Mononuclear cell (primary cell): ENCODE results near the gene CSF1. TPM values are rescaled to one million over a fixed set of nuclear protein-coding genes. Genes with fewer than 3 reads are reported as not detected.

ENCODE experiments used
- H3K27me3 ChIP-seq: 2 replicates; pipeline ENCODE4 v1.6.0; 2011; ENCODE audit warnings: low read length, control low read depth; ENCODE audit not compliant: insufficient read depth
- H3K4me1 ChIP-seq: 2 replicates; pipeline ENCODE4 v1.5.1; 2011; ENCODE audit warnings: mild to moderate bottlenecking, low read length, control low read depth; ENCODE audit not compliant: insufficient read depth
- H3K4me3 ChIP-seq: 2 replicates; pipeline ENCODE4 v1.5.1; 2011; ENCODE audit warnings: mild to moderate bottlenecking, low read length, moderate library complexity
- H3K9me3 ChIP-seq: 2 replicates; pipeline ENCODE4 v1.5.1; 2011; ENCODE audit warnings: low read depth, mild to moderate bottlenecking, control low read depth, low read length
- total RNA-seq: library from RNA; depleted of rRNA; stranded (reverse); fragments of >200 nt; gene quantifications from one replicate; pipeline ENCODE4 v1.2.3, GENCODE V29; 2012

Gene CSF1
- total RNA-seq, 1 donor = 10.2 TPM

DNA sequence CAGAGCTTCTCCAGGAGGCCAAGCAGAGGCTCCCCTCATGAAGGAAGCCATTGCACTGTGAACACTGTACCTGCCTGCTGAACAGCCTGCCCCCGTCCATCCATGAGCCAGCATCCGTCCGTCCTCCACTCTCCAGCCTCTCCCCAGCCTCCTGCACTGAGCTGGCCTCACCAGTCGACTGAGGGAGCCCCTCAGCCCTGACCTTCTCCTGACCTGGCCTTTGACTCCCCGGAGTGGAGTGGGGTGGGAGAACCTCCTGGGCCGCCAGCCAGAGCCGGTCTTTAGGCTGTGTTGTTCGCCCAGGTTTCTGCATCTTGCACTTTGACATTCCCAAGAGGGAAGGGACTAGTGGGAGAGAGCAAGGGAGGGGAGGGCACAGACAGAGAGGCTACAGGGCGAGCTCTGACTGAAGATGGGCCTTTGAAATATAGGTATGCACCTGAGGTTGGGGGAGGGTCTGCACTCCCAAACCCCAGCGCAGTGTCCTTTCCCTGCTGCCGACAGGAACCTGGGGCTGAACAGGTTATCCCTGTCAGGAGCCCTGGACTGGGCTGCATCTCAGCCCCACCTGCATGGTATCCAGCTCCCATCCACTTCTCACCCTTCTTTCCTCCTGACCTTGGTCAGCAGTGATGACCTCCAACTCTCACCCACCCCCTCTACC lies 19.1 kb downstream of the CSF1 start:
- Histone ChIP-seq H3K4me1 (peaks cover 13% of the 10 kb centered on the region), H3K27me3 (no peaks in the 10 kb centered on the region), H3K9me3 (no peaks in the 10 kb centered on the region), H3K4me3 (no peak overlapping the region)

DNA sequence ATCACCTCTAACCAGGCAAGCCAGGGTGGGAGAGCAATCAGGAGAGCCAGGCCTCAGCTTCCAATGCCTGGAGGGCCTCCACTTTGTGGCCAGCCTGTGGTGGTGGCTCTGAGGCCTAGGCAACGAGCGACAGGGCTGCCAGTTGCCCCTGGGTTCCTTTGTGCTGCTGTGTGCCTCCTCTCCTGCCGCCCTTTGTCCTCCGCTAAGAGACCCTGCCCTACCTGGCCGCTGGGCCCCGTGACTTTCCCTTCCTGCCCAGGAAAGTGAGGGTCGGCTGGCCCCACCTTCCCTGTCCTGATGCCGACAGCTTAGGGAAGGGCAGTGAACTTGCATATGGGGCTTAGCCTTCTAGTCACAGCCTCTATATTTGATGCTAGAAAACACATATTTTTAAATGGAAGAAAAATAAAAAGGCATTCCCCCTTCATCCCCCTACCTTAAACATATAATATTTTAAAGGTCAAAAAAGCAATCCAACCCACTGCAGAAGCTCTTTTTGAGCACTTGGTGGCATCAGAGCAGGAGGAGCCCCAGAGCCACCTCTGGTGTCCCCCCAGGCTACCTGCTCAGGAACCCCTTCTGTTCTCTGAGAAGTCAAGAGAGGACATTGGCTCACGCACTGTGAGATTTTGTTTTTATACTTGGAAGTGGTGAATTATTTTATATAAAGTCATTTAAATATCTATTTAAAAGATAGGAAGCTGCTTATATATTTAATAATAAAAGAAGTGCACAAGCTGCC lies 19.8 kb downstream of the CSF1 start:
- H3K9me3 ChIP-seq = no peaks in the 10 kb centered on the region
- no peaks in the 10 kb centered on the region for H3K27me3 ChIP-seq
- peaks cover 13% of the 10 kb centered on the region for H3K4me1 ChIP-seq
- no peak overlapping the region for H3K4me3 ChIP-seq

DNA sequence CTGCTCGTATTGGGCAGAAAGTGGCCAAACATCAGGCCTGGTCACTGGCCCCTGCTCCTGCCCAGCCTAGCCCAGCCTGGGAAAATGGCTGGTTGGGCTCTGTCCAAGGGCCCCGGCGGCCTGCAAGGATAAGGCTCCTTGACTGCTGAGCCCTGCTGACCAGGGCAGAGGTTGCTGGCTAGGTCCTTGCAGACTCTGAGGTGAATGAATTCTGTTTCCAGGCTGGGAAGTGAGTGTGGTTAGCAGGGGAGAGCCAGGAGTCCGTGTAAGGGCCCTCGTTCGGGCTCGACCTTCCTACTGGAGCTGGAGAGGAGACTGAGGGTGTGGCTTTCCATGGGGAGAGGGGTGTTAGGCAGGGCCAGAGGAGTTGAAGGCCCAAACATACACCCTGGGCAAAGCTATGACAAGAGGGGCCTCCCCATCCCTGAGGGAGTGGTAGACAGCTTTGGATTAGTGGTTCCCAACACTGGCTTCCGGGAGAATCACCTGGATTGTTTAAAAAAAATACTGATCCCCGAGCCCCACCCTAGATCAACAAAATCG lies 20.6 kb downstream of the CSF1 start:
- H3K27me3 ChIP-seq = no peaks in the 10 kb centered on the region
- H3K4me3 ChIP-seq = no peak overlapping the region
- H3K4me1 ChIP-seq = peaks cover 13% of the 10 kb centered on the region
- no peaks in the 10 kb centered on the region for H3K9me3 ChIP-seq

DNA sequence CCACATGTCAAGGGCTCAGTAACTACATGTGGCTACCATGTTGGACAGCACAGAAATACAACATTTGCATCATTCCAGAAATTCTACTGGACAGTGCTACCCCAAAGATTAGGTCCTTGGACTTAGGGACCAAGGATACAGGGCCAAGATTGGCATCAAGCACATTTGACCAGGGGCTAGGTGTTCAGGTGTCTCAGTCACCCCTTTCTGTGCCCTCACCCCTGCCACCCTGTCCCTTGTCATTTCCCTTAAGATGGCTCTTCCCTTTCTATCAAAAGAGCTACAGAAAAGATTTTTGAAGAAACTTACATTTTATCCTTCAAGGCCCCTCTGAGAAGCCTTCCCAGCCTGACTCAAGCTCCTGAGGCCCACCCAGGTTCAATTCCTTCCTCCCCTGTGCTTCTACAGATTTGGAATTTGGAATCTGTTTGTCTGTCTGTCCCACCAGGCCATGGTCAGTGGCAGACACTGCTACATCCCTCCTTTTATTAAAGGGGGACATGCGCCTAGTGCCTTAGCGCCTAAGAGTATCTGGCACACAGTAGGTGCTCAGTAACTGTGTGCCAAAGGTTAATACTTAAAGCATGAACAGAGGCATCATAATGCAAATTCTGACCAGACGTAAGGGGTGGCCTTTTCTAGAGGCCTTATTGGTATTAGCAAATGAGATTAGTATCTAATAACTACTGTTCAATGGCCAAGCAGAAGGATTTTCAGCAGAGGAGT lies 21.4 kb downstream of the CSF1 start:
- no peaks in the 10 kb centered on the region for H3K9me3 ChIP-seq
- H3K27me3 ChIP-seq = no peaks in the 10 kb centered on the region
- no peak overlapping the region for H3K4me3 ChIP-seq
- H3K4me1 ChIP-seq = peaks cover 13% of the 10 kb centered on the region

DNA sequence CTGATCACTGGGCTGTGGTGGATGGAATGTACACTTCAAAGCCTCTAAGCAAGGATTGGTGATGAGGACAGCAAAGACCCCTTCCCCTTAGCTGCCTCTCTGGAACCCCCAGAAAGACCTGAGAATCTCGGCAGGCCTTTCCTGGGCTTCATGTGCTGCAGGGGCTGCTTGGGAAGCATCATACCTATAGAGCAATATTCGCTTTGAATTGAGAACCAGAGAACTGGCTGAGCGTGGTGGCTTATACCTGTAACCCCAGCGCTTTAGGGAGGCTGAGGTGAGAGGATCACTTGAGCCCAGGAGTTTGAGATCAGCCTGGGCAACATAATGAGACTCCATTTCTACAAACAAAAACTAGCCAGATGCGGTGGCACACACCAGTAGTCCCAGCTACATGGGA lies 22.0 kb downstream of the CSF1 start:
- Histone ChIP-seq H3K4me3 (no peak overlapping the region), H3K9me3 (peaks cover 4% of the 10 kb centered on the region), H3K27me3 (no peaks in the 10 kb centered on the region), H3K4me1 (peaks cover 13% of the 10 kb centered on the region)

DNA sequence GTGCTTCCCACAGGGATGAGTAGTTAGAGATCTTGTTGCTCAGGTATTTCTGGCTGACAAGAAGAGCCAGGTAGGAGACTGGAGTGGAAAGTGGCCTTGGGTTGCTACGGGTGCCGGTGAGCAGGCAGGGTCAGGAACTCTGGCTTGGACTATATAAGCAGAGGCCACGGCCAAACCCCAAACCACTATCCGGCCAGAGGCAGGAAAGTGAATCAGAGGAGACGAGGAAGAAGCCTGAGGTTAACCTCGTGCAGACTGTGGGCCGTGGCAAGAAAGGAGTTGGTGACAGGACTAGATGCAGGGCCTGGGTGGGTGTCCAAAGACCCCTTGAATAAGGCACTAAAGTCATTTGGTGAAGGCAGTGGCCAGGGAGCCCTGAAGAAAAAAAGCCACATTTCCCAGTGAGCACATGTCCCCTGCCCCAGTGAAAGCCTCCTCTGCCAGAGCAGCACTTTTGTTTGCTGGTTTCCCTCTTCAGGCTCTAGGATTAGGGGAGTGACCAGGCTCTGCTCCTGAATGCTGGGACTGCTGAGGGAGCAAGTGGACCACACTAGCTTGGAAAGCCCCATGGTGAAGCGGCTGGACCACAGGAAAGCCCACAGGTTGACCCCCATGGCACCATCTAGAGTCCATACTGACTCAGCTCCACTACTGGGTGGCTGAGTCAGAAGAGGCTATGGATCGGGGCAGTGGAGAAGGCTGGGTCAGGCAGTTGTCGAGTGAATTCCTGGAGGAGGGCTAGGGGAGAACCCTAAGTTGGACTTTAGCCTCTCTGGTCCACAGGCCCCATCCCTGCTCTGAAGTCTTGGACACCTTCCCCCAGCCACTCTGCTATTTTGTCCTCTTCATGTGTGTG lies 23.4 kb downstream of the CSF1 start:
- H3K9me3 ChIP-seq = peaks cover 14% of the 10 kb centered on the region
- no peak overlapping the region for H3K4me3 ChIP-seq
- peaks cover 3% of the 10 kb centered on the region for H3K27me3 ChIP-seq
- H3K4me1 ChIP-seq = peaks cover 13% of the 10 kb centered on the region

DNA sequence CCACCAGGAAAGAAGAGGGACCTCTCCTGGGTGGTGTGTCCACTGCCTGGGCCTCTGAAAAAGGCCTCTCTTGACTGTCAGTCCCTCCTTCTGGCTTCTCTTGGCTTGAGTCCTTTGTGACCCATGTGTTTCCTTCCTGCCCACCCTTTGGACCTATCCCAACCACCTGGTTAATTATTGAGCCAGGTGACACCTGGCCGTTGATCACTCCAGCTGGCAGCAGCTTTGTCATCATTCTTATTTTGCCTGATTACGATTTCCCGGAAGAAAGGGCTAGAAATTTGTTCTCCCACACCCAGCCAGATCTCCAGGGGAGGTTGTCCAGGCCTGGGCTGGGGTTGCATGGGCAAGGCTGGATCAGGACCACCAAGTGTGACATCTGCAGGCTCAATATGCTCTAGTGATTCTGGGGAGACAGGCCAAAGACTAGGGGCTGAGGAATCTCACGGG lies 24.8 kb downstream of the CSF1 start:
- peaks cover 3% of the 10 kb centered on the region for H3K27me3 ChIP-seq
- peaks cover 14% of the 10 kb centered on the region for H3K9me3 ChIP-seq
- H3K4me1 ChIP-seq = peaks cover 13% of the 10 kb centered on the region
- H3K4me3 ChIP-seq = no peak overlapping the region

DNA sequence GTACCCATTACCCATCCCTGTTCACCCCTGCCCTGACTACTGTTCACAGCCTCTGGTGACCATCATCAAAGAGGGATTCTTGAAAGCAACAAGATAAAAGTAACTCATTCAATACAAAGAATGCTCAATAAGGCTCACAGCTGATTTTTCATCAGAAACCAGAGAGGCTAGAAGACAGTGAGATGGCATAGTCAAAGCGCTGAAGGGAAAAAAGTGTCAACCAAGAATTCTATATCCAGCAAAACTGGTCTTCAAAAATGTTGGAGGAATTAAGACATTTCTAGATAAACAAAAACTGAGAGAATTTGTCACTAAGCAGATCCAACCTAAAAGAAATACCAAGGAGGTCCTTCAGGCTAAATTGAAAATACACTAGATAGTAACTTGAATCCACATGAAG lies 27.1 kb downstream of the CSF1 start:
- Histone ChIP-seq H3K9me3 (peaks cover 14% of the 10 kb centered on the region), H3K4me3 (no peak overlapping the region), H3K27me3 (peaks cover 3% of the 10 kb centered on the region), H3K4me1 (peaks cover 13% of the 10 kb centered on the region)

DNA sequence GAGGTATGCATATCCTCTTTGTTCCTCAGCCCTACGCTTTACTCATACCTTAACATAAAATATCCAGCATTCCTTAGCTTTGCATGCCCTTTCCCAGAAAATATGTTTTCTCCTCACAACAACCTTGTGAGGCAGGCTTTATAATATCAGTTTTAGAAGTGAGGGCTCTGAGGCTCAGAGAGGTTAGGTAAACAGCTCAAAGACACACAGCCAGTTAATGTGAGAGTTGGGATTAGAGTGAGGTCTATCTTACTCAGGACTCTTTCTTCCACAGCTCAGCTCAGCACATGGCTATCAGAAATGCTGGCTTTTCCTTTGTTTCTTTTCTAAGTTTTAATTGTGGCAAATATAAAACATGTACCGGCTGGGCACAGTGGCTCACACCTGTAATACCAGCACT lies 27.9 kb downstream of the CSF1 start:
- Histone ChIP-seq H3K4me1 (peaks cover 11% of the 10 kb centered on the region), H3K27me3 (peaks cover 3% of the 10 kb centered on the region), H3K9me3 (peaks cover 14% of the 10 kb centered on the region), H3K4me3 (no peak overlapping the region)

DNA sequence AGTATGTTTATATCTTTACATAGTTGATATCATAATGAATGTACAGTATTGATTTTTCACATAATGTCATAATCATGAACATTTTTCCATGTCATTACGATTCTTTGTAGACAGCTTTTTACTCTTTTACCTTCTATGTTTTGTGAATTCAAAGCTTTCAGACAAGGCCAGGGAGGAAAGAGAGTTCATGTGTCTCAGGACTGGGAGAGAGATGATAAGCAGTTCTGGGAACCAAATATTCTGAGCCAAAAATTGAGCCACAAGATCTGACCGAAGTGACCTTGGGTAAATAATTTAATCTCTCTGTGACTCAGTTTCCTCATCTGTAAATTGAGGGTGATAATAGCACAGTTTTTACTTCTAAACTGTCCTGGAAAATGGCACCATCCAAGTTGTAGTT lies 31.8 kb downstream of the CSF1 start:
- no peaks in the 10 kb centered on the region for H3K4me1 ChIP-seq
- no peak overlapping the region for H3K4me3 ChIP-seq
- H3K27me3 ChIP-seq = peaks cover 3% of the 10 kb centered on the region
- peaks cover 13% of the 10 kb centered on the region for H3K9me3 ChIP-seq

DNA sequence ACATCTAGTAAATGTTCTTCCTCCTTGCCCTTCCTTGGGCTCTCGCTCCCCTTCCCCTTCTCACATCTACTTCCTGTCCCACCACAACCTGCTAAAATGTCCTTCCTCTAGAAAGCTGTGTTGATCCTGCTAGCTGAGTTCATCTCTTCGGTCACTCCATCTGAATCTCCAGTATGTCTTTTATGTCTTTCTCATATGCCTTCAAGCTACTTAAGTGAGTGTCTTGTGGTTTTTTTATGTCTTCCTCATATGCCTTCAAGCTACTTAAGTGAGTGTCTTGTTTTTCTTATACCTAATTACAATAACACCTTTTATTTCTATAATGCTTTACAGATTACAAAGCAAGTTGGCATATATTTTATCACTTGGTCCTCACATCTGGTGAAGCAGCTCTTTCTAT lies 33.9 kb downstream of the CSF1 start:
- H3K4me1 ChIP-seq = no peaks in the 10 kb centered on the region
- H3K4me3 ChIP-seq = no peak overlapping the region
- no peaks in the 10 kb centered on the region for H3K9me3 ChIP-seq
- no peaks in the 10 kb centered on the region for H3K27me3 ChIP-seq

DNA sequence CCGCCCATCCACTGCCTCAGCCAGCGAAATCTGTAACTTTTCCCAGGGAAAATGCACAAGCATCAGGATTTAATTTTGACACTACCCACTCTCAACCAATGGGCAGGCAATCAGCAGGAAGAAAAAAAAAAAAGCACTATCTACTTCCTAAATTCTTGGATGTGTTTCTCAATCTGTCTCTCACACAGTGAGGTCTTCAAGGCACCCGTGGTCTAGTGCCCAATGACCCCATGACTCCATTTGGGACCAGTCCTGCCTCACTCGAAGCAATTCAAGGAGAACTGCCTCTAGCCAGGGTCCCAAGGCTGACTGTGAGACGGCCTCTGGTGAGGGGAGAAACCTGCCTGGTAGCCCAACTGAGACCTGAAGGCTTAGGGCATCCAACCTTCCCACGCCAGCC lies 35.9 kb downstream of the CSF1 start:
- Histone ChIP-seq H3K4me3 (no peak overlapping the region), H3K4me1 (no peaks in the 10 kb centered on the region), H3K27me3 (no peaks in the 10 kb centered on the region), H3K9me3 (no peaks in the 10 kb centered on the region)

DNA sequence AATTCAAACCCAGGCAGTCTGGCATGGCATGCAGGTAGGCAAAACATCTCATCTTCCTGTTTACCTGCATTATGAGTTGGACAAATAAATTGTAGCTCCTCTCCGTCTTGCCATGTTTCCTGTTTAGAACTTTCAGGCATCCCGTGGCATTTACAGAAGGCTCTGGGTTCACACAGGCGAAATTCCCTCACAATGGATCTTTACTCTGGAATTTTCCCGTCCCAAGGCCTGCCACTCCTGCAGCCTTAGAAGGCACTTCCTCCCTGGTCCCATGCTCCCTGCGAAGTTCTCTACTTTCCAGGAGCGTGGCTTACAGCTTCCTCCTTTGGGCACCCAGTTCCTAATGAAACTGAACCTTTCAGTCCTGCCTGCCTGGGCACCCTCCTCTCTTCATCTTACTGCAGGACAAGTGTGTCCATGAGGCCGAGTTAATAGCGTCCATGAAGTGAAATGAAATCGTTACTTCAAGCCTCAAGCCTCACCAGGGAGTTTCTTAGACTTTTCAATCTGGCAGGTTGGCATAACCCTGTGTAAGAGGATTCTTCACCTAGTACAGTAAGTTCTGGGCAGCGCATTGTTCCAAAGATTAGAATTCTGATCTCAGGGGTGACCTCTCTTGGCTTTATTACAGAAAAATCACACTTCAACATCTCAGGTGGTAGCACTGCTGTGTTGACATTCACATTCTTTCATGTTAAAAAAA lies 37.1 kb downstream of the CSF1 start:
- H3K4me1 ChIP-seq = no peaks in the 10 kb centered on the region
- H3K4me3 ChIP-seq = no peak overlapping the region
- H3K9me3 ChIP-seq = no peaks in the 10 kb centered on the region
- no peaks in the 10 kb centered on the region for H3K27me3 ChIP-seq

DNA sequence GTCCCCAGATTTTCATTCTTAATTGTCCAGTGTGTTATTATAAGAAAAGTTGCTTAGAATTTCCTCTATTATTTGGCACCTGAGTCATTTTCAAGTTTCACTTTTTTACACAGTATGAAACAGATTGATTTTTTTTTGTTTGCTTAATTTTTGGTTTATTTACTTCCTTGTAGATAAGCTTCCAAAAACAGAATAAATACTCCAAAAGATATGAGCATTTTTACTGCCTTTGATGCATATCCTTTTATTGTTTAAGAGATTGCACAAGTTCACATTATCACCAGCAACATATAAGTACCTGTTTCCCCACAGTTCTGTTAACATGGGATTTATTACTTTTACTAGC lies 37.6 kb downstream of the CSF1 start:
- no peaks in the 10 kb centered on the region for H3K4me1 ChIP-seq
- H3K4me3 ChIP-seq = no peak overlapping the region
- H3K27me3 ChIP-seq = no peaks in the 10 kb centered on the region
- H3K9me3 ChIP-seq = no peaks in the 10 kb centered on the region
